ENCODE measurements around the gene SLC16A7.

SLC16A7 gene

DNA sequence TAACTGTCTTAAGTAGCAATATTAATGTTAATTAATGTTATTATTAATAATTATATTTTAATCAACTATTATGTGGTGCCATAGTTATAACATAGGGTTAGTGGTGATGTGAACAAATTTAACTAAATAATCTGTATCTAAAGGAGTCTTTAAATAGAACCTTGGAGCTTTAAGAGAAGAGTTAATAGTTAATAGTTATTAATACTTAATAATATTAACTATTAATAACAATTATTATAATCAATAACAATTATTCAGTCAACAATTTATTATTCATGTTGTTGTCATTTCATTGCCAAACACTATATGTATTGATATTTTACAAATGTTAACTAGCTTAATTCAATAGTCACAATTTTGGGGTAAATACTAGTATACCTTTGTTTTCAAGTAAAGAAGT lies 58.2 kb downstream of the SLC16A7 start:
- CTCF ChIA-PET, result no interaction called here

GRCh38 chr12:59657266-59657665 lies 61.4 kb downstream of the SLC16A7 start:
- TF ChIP-seq, protein P1, sequence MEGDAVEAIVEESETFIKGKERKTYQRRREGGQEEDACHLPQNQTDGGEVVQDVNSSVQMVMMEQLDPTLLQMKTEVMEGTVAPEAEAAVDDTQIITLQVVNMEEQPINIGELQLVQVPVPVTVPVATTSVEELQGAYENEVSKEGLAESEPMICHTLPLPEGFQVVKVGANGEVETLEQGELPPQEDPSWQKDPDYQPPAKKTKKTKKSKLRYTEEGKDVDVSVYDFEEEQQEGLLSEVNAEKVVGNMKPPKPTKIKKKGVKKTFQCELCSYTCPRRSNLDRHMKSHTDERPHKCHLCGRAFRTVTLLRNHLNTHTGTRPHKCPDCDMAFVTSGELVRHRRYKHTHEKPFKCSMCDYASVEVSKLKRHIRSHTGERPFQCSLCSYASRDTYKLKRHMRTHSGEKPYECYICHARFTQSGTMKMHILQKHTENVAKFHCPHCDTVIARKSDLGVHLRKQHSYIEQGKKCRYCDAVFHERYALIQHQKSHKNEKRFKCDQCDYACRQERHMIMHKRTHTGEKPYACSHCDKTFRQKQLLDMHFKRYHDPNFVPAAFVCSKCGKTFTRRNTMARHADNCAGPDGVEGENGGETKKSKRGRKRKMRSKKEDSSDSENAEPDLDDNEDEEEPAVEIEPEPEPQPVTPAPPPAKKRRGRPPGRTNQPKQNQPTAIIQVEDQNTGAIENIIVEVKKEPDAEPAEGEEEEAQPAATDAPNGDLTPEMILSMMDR (IDR thresholded peaks at IDR 0.05; ENCODE audit: insufficient read depth, low read length, missing control alignments), result no peak
- H3K4me3 ChIP-seq (ENCODE audit: low read depth, low read length), result no peak overlapping the region
- ChIA-PET CTCF (no interaction called here), POLR2A (no interaction called here)
- no peak for DNase-seq (ENCODE audit: low read depth, low spot score)

More for the DNA sequence above, 58.2 kb downstream of the SLC16A7 start:
- TF ChIP-seq, protein P1 (IDR thresholded peaks at IDR 0.05; ENCODE audit: insufficient read depth, low read length, missing control alignments), result no peak
- DNase-seq (ENCODE audit: low read depth, low spot score), result no peak
- H3K4me3 ChIP-seq (ENCODE audit: low read depth, low read length), result no peak overlapping the region
- POLR2A ChIA-PET, result no interaction called here

DNA sequence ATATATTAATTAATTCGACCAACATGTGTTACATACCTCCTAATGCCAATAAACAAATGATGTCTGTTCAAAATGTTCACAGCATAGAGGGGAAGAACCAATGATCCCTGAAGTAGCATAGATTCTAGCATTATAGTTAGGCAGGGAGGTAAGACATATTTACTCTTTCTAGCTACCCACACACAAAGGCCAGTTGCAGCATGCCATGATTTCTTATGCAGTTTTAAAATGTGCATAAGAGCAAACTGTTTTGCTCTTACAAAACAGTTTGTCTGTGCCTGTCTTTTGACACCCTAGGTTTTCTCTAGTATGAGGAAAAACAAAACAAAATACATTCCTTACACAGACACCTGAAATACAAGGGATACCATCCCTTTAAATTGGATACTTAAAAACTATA lies 61.9 kb downstream of the SLC16A7 start:
- DNase-seq (ENCODE audit: low read depth, low spot score), result no peak
- H3K4me3 ChIP-seq (ENCODE audit: low read depth, low read length), result no peak overlapping the region
- TF ChIP-seq, protein P1 (IDR thresholded peaks at IDR 0.05; ENCODE audit: insufficient read depth, low read length, missing control alignments), result no peak
- POLR2A ChIA-PET, result no interaction called here
- CTCF ChIA-PET, result no interaction called here

GRCh38 chr12:59660148-59660547 lies 64.3 kb downstream of the SLC16A7 start:
- TF ChIP-seq, protein P1 (IDR thresholded peaks at IDR 0.05; ENCODE audit: insufficient read depth, low read length, missing control alignments), result no peak
- CTCF ChIA-PET, result interaction anchor here (1.1 kb wide), 1 partner anchor 9 kb away, joined by 3 read pairs; no protein-coding TSS in a partner anchor
- no peak overlapping the region for H3K4me3 ChIP-seq (ENCODE audit: low read depth, low read length)
- no peak for DNase-seq (ENCODE audit: low read depth, low spot score)
- POLR2A ChIA-PET, result no interaction called here

- ChIA-PET CTCF (no interaction called here), POLR2A (no interaction called here)
Observed at GRCh38 chr12:59660921-59661597, 65.2 kb downstream of the SLC16A7 start.

GRCh38 chr12:59664495-59664894 lies 68.7 kb downstream of the SLC16A7 start:
- CTCF ChIA-PET, result no interaction called here

More at GRCh38 chr12:59660921-59661597, 65.2 kb downstream of the SLC16A7 start:
- no peak for DNase-seq (ENCODE audit: low read depth, low spot score)
- no peak overlapping the region for H3K4me3 ChIP-seq (ENCODE audit: low read depth, low read length)
- TF ChIP-seq, protein P1 (IDR thresholded peaks at IDR 0.05; ENCODE audit: insufficient read depth, low read length, missing control alignments), result no peak

More at GRCh38 chr12:59664495-59664894, 68.7 kb downstream of the SLC16A7 start:
- TF ChIP-seq, protein P1 (IDR thresholded peaks at IDR 0.05; ENCODE audit: insufficient read depth, low read length, missing control alignments), result no peak
- DNase-seq (ENCODE audit: low read depth, low spot score), result no peak
- no peak overlapping the region for H3K4me3 ChIP-seq (ENCODE audit: low read depth, low read length)
- POLR2A ChIA-PET, result no interaction called here

Measured in AG04449 (cell line).